ENCODE results near the gene INHA.

The INHA gene

GRCh38 chr2:219551441-219552381 is 20.4 kb upstream of the INHA start:
- Histone ChIP-seq H3K36me3 (ENCODE audit: low read length) (no peaks in the 10 kb centered on the region), H3K4me2 (ENCODE audit: low read depth, low read length, poor library complexity, severe bottlenecking) (no peak overlapping the region), H3K9me2 (replicated peaks; ENCODE audit: insufficient read depth, low read length) (no peaks in the 10 kb centered on the region), H4K20me1 (ENCODE audit: low read depth, low read length) (no peaks in the 10 kb centered on the region), H3K9ac (ENCODE audit: low read length) (no peak overlapping the region), H3K79me2 (ENCODE audit: insufficient read depth, low read length) (no peaks in the 10 kb centered on the region), H2AFZ (ENCODE audit: low read depth, low read length, severe bottlenecking) (no peak overlapping the region), H3K4me3 (ENCODE audit: insufficient read depth, low read length, poor library complexity, severe bottlenecking) (no peak overlapping the region), H3K27me3 (ENCODE audit: low read length) (no peaks in the 10 kb centered on the region), H3K27ac (ENCODE audit: low read depth, low read length) (no peak overlapping the region), H3K9me3 (ENCODE audit: insufficient read depth, low read length) (no peaks in the 10 kb centered on the region), H3F3A (ENCODE audit: insufficient read depth) (no peaks in the 10 kb centered on the region)
- no peak for TF ChIP-seq EZH2phosphoT487 (conservative IDR thresholded peaks at IDR 0.05; ENCODE audit: low read length)
- no peak for TF ChIP-seq CTCF (IDR thresholded peaks at IDR 0.05; ENCODE audit: insufficient read depth, low read length, poor library complexity, severe bottlenecking)

- H3K9me2 ChIP-seq (replicated peaks; ENCODE audit: insufficient read depth, low read length) = no peaks in the 10 kb centered on the region
- no peaks in the 10 kb centered on the region for H3F3A ChIP-seq (ENCODE audit: insufficient read depth)
- no peaks in the 10 kb centered on the region for H3K79me2 ChIP-seq (ENCODE audit: insufficient read depth, low read length)
- H3K4me2 ChIP-seq (ENCODE audit: low read depth, low read length, poor library complexity, severe bottlenecking) = no peak overlapping the region
- no peak overlapping the region for H3K4me3 ChIP-seq (ENCODE audit: insufficient read depth, low read length, poor library complexity, severe bottlenecking)
- H3K27me3 ChIP-seq (ENCODE audit: low read length) = no peaks in the 10 kb centered on the region
- H3K9me3 ChIP-seq (ENCODE audit: insufficient read depth, low read length) = no peaks in the 10 kb centered on the region
- H2AFZ ChIP-seq (ENCODE audit: low read depth, low read length, severe bottlenecking) = no peak overlapping the region
- H3K27ac ChIP-seq (ENCODE audit: low read depth, low read length) = no peak overlapping the region
- TF ChIP-seq CTCF (IDR thresholded peaks at IDR 0.05; ENCODE audit: insufficient read depth, low read length, poor library complexity, severe bottlenecking) = no peak
- TF ChIP-seq EZH2phosphoT487 (conservative IDR thresholded peaks at IDR 0.05; ENCODE audit: low read length) = no peak
- no peak overlapping the region for H3K9ac ChIP-seq (ENCODE audit: low read length)
- H4K20me1 ChIP-seq (ENCODE audit: low read depth, low read length) = no peaks in the 10 kb centered on the region
- H3K36me3 ChIP-seq (ENCODE audit: low read length) = no peaks in the 10 kb centered on the region
Observed at GRCh38 chr2:219552382-219553167, 19.5 kb upstream of the INHA start.

- no peaks in the 10 kb centered on the region for H3K9me3 ChIP-seq (ENCODE audit: insufficient read depth, low read length)
- no peak overlapping the region for H3K4me2 ChIP-seq (ENCODE audit: low read depth, low read length, poor library complexity, severe bottlenecking)
- TF ChIP-seq CTCF (IDR thresholded peaks at IDR 0.05; ENCODE audit: insufficient read depth, low read length, poor library complexity, severe bottlenecking) (no peak), EZH2phosphoT487 (conservative IDR thresholded peaks at IDR 0.05; ENCODE audit: low read length) (no peak)
- H3F3A ChIP-seq (ENCODE audit: insufficient read depth) = no peaks in the 10 kb centered on the region
- no peaks in the 10 kb centered on the region for H3K36me3 ChIP-seq (ENCODE audit: low read length)
- no peaks in the 10 kb centered on the region for H4K20me1 ChIP-seq (ENCODE audit: low read depth, low read length)
- no peak overlapping the region for H2AFZ ChIP-seq (ENCODE audit: low read depth, low read length, severe bottlenecking)
- no peak overlapping the region for H3K9ac ChIP-seq (ENCODE audit: low read length)
- no peaks in the 10 kb centered on the region for H3K9me2 ChIP-seq (replicated peaks; ENCODE audit: insufficient read depth, low read length)
- H3K79me2 ChIP-seq (ENCODE audit: insufficient read depth, low read length) = no peaks in the 10 kb centered on the region
- no peak overlapping the region for H3K4me3 ChIP-seq (ENCODE audit: insufficient read depth, low read length, poor library complexity, severe bottlenecking)
- H3K27ac ChIP-seq (ENCODE audit: low read depth, low read length) = no peak overlapping the region
- H3K27me3 ChIP-seq (ENCODE audit: low read length) = no peaks in the 10 kb centered on the region
Observed at GRCh38 chr2:219553168-219553417, 19.0 kb upstream of the INHA start.
